ENCODE results near the gene INHBB. TPM values are rescaled to one million over a fixed set of nuclear protein-coding genes. Genes with fewer than 3 reads are reported as not detected.

The INHBB gene
- total RNA-seq, 1 experiment from 2014 or later = 223 TPM

DNA sequence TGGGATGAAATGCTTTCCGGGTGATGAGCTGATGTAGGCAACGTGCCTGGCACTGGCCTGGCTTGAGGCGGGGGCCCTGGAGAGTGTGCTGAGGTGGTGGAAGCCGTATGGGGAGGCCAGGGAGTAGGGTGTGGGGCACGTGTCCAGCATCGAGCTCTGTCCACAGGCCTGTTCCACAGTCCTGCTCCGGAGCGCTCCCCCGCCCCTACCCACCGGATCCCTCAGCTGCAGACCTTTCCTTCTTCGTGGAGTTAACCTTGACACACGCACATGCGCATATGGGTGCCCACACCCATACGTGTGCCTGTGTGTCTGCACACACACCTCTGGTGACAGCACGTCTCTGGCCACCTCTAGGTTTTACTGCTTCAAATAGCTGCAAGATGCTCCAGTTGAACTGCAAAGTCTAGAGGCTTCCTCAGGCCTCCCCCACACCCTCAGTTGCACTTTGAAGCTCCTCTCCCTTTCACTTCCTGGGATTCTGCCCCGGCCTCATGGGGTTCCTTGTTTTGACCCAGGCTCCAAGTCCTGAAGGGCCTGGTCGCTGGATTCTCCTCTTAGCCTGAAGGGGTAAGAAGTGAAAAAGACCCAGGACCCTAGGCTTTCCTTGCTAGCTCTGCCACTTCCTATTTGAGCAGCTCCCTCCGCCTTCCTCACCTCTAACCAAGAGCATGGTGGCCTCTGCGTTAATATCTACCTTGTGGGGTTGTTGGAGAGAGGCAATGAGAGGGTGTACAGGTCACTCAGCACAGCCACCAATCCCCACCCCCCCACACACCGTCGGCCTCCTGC lies 49.5 kb downstream of the INHBB start:
- intact Hi-C loops (cut with micrococcal nuclease) = no loop called here
- no peak for ATAC-seq
- H3K4me2 ChIP-seq (ENCODE audit: low read length) = no peak overlapping the region
- POLR2A ChIA-PET (ENCODE audit: unreplicated experiment) = no interaction called here
- no peak for DNase-seq
- no peaks in the 10 kb centered on the region for H3K9me2 ChIP-seq (replicated peaks; ENCODE audit: low read length)
- no peak overlapping the region for H2AFZ ChIP-seq (ENCODE audit: low read length)
- H3K36me3 ChIP-seq (ENCODE audit: low read depth, low read length) = no peaks in the 10 kb centered on the region
- no peaks in the 10 kb centered on the region for H3K9me3 ChIP-seq (ENCODE audit: low read length)
- no peak for TF ChIP-seq EZH2 (IDR thresholded peaks at IDR 0.05; ENCODE audit: low read length, unreplicated experiment)
- TF ChIP-seq EZH2phosphoT487 (IDR thresholded peaks at IDR 0.05; ENCODE audit: borderline replicate concordance, low read length) = no peak
- TF ChIP-seq, protein P1, sequence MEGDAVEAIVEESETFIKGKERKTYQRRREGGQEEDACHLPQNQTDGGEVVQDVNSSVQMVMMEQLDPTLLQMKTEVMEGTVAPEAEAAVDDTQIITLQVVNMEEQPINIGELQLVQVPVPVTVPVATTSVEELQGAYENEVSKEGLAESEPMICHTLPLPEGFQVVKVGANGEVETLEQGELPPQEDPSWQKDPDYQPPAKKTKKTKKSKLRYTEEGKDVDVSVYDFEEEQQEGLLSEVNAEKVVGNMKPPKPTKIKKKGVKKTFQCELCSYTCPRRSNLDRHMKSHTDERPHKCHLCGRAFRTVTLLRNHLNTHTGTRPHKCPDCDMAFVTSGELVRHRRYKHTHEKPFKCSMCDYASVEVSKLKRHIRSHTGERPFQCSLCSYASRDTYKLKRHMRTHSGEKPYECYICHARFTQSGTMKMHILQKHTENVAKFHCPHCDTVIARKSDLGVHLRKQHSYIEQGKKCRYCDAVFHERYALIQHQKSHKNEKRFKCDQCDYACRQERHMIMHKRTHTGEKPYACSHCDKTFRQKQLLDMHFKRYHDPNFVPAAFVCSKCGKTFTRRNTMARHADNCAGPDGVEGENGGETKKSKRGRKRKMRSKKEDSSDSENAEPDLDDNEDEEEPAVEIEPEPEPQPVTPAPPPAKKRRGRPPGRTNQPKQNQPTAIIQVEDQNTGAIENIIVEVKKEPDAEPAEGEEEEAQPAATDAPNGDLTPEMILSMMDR (conservative IDR thresholded peaks at IDR 0.05; ENCODE audit: low read depth, low read length) = no peak
- 0 out of 2 replicates have a peak, but pooled peaks cover 4% of the 10 kb centered on the region for H3K79me2 ChIP-seq (ENCODE audit: low read length)
- no peak overlapping the region for H3K27ac ChIP-seq (ENCODE audit: low read length)
- H3F3A ChIP-seq (ENCODE audit: low read length, unreplicated experiment) = no peaks in the 10 kb centered on the region
- BruUV-seq (replicated peaks) = no TSS peak
- H3K9ac ChIP-seq (ENCODE audit: low read length) = no peak overlapping the region
- peaks cover 52% of the 10 kb centered on the region for H3K4me1 ChIP-seq (ENCODE audit: insufficient read depth, low read length)
- H3K4me3 ChIP-seq (ENCODE audit: low read length) = no peak overlapping the region
- no peaks in the 10 kb centered on the region for H4K20me1 ChIP-seq (ENCODE audit: low read length)
- CTCF ChIA-PET = no interaction called here
- H3K27me3 ChIP-seq (ENCODE audit: low read length) = no peaks in the 10 kb centered on the region

DNA sequence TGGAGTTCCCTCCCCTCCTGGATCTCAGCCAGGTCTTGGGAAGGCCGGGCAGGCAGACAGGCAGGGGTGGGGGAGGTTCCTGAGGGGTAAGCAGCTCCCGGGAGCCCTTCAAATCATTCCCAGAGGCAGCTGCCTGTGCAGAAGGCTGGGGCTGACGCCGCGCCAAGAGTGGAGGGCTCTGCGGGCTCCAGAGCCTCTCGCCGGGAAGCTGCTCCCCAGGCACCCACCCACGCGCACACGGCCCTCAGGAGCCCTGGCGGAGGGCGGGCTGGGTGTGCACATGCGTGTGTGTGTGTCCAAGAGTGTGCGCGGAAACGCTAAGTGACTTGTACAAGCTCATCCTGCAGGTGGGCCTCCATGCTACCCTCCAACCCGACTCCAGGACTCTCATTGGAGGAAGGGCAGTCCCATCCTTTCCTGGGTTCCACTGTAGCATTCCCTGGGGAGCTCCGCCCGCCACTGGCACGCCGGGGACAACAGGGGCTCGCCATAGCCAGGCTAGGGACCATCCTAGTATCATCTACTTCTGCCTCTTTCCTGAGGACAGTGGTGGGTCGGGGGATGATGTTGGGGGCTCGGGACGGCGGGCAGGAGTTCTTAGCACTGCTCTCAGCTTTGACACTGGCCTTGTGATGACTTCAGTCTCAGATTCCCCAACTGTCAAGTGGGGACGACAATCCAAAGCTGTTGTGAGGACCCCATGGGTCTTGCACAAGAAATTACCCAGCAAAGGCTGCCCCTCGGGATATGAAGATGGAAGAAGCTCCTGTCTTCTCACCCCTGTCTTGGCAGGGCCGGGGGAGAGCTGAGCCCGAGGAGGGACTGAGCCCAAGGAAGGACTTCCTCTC lies 50.3 kb downstream of the INHBB start:
- peaks cover 52% of the 10 kb centered on the region for H3K4me1 ChIP-seq (ENCODE audit: insufficient read depth, low read length)

More for the DNA sequence above, 50.3 kb downstream of the INHBB start:
- Histone ChIP-seq H3K9me2 (replicated peaks; ENCODE audit: low read length) (no peaks in the 10 kb centered on the region), H3F3A (ENCODE audit: low read length, unreplicated experiment) (no peaks in the 10 kb centered on the region), H3K4me3 (ENCODE audit: low read length) (0 out of 2 replicates have a peak overlapping the region, but pooled peaks have one; percentile 3), H3K79me2 (ENCODE audit: low read length) (0 out of 2 replicates have a peak, but pooled peaks cover 4% of the 10 kb centered on the region), H3K9ac (ENCODE audit: low read length) (peak overlapping the region; percentile 44), H3K27ac (ENCODE audit: low read length) (peak overlapping the region; percentile 93), H2AFZ (ENCODE audit: low read length) (peak overlapping the region; percentile 47; the same call in 1 of the 2 replicates), H4K20me1 (ENCODE audit: low read length) (no peaks in the 10 kb centered on the region), H3K4me2 (ENCODE audit: low read length) (peak overlapping the region; percentile 82), H3K36me3 (ENCODE audit: low read depth, low read length) (no peaks in the 10 kb centered on the region), H3K9me3 (ENCODE audit: low read length) (no peaks in the 10 kb centered on the region), H3K27me3 (ENCODE audit: low read length) (no peaks in the 10 kb centered on the region)
- ChIA-PET CTCF (no interaction called here), POLR2A (ENCODE audit: unreplicated experiment) (interaction anchor here (2.0 kb wide), 1 partner anchor 29 kb away, joined by 12 read pairs; no protein-coding TSS in a partner anchor)
- DNase-seq (peak; percentile 39), ATAC-seq (no peak)
- BruUV-seq (replicated peaks) = no TSS peak
- TF ChIP-seq, protein P1 (conservative IDR thresholded peaks at IDR 0.05; ENCODE audit: low read depth, low read length) = no peak
- no peak for TF ChIP-seq EZH2 (IDR thresholded peaks at IDR 0.05; ENCODE audit: low read length, unreplicated experiment)
- TF ChIP-seq EZH2phosphoT487 (IDR thresholded peaks at IDR 0.05; ENCODE audit: borderline replicate concordance, low read length) = no peak
- intact Hi-C loops (cut with micrococcal nuclease) = no loop called here
